Measurements from ENCODE around the gene AP3M1. TPM values are rescaled to one million over a fixed set of nuclear protein-coding genes. Genes with fewer than 3 reads are reported as not detected.
"Not testable (repeated sequence)": the region's sequence is repeated elsewhere in the genome, so short reads cannot be mapped to it uniquely, and the experiment has no call there.

The AP3M1 gene, protein sequence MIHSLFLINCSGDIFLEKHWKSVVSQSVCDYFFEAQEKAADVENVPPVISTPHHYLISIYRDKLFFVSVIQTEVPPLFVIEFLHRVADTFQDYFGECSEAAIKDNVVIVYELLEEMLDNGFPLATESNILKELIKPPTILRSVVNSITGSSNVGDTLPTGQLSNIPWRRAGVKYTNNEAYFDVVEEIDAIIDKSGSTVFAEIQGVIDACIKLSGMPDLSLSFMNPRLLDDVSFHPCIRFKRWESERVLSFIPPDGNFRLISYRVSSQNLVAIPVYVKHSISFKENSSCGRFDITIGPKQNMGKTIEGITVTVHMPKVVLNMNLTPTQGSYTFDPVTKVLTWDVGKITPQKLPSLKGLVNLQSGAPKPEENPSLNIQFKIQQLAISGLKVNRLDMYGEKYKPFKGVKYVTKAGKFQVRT
- total RNA-seq = 21.2 TPM

GRCh38 chr10:74150204-74150989 lies at the start of gene AP3M1:
Gene AP3M1 (minus strand): TSS chr10:74150828. CDS start chr10:74138379, 12,449 bp downstream.
- Histone ChIP-seq H3K4me1 (ENCODE audit: insufficient read depth, low read length) (peaks cover 37% of the 10 kb centered on the region), H3K27me3 (ENCODE audit: insufficient read depth, low read length) (no peaks in the 10 kb centered on the region), H3K4me3 (ENCODE audit: low read length) (peak within 1 kb of the TSS; percentile 97), H3K9me3 (ENCODE audit: low read depth, low read length) (no peaks in the 10 kb centered on the region)

GRCh38 chr10:74199315-74199714 lies 48.7 kb upstream of the AP3M1 start:
- no peaks in the 10 kb centered on the region for H3K9me3 ChIP-seq (ENCODE audit: low read depth, low read length)
- no peaks in the 10 kb centered on the region for H3K4me1 ChIP-seq (ENCODE audit: insufficient read depth, low read length)

DNA sequence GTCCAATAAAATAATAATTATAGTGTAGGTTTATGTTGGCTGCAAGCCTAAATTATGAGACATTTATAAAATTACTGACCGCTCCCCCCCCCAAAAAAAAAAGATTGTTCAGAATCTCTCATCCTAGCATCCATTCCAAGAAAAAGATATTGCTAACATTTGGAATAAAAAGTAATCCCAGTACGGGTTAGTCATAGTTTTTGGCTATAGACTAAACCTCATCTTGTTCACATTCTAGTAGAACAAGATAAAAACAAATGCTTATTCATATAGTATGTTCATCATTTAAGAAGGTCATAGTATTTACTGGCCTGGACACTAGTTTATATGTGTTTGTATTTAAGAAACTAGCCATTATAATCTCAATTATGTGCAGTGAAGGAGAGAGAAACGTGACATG lies 44.4 kb upstream of the AP3M1 start:
- Histone ChIP-seq H3K9me3 (ENCODE audit: low read depth, low read length) (no peaks in the 10 kb centered on the region), H3K4me1 (ENCODE audit: insufficient read depth, low read length) (peaks cover 26% of the 10 kb centered on the region), H3K27me3 (ENCODE audit: insufficient read depth, low read length) (no peaks in the 10 kb centered on the region), H3K4me3 (ENCODE audit: low read length) (no peak overlapping the region)

More at GRCh38 chr10:74199315-74199714, 48.7 kb upstream of the AP3M1 start:
- no peak overlapping the region for H3K4me3 ChIP-seq (ENCODE audit: low read length)
- H3K27me3 ChIP-seq (ENCODE audit: insufficient read depth, low read length) = no peaks in the 10 kb centered on the region

- Histone ChIP-seq H3K4me1 (ENCODE audit: insufficient read depth, low read length) (peaks cover 30% of the 10 kb centered on the region), H3K27me3 (ENCODE audit: insufficient read depth, low read length) (no peaks in the 10 kb centered on the region), H3K4me3 (ENCODE audit: low read length) (no peak overlapping the region), H3K9me3 (ENCODE audit: low read depth, low read length) (no peaks in the 10 kb centered on the region)
These were observed 43.9 kb upstream of the AP3M1 start for GRCh38 chr10:74194545-74194944.

DNA sequence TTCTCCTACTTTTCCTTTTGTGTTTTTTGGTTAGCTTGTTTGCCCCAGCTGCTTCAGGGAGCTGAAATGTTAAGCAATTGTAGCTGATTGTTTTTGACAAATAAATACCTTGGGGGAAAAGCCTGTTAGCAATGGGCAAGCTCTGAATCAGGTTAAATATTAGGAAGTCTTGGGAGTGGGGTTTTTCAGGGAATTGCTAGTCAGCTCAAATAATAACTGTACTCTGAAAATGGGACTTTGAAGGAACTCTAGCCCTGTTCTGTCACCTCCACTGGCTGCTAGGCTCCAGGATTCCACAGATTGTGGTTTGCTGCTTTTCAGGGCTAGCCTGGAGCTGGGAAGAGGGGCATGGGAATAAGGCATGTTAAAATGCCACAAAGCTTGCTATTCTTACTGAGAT lies 39.9 kb upstream of the AP3M1 start:
- no peaks in the 10 kb centered on the region for H3K9me3 ChIP-seq (ENCODE audit: low read depth, low read length)
- H3K4me3 ChIP-seq (ENCODE audit: low read length) = no peak overlapping the region
- no peaks in the 10 kb centered on the region for H3K27me3 ChIP-seq (ENCODE audit: insufficient read depth, low read length)
- H3K4me1 ChIP-seq (ENCODE audit: insufficient read depth, low read length) = peaks cover 32% of the 10 kb centered on the region

GRCh38 chr10:74189999-74190421 lies 39.4 kb upstream of the AP3M1 start:
- no peak overlapping the region for H3K4me3 ChIP-seq (ENCODE audit: low read length)
- no peaks in the 10 kb centered on the region for H3K9me3 ChIP-seq (ENCODE audit: low read depth, low read length)
- no peaks in the 10 kb centered on the region for H3K27me3 ChIP-seq (ENCODE audit: insufficient read depth, low read length)
- H3K4me1 ChIP-seq (ENCODE audit: insufficient read depth, low read length) = peaks cover 32% of the 10 kb centered on the region

- H3K4me3 ChIP-seq (ENCODE audit: low read length); H3K27me3 ChIP-seq (ENCODE audit: insufficient read depth, low read length); H3K9me3 ChIP-seq (ENCODE audit: low read depth, low read length): not testable (repeated sequence)
- H3K4me1 ChIP-seq (ENCODE audit: insufficient read depth, low read length) = peaks cover 31% of the 10 kb centered on the region
These were observed 38.0 kb upstream of the AP3M1 start for GRCh38 chr10:74188617-74189016.

- H3K4me3 ChIP-seq (ENCODE audit: low read length) = no peak overlapping the region
- H3K4me1 ChIP-seq (ENCODE audit: insufficient read depth, low read length) = peaks cover 22% of the 10 kb centered on the region
- no peaks in the 10 kb centered on the region for H3K9me3 ChIP-seq (ENCODE audit: low read depth, low read length)
- no peaks in the 10 kb centered on the region for H3K27me3 ChIP-seq (ENCODE audit: insufficient read depth, low read length)
These were observed 36.6 kb upstream of the AP3M1 start for GRCh38 chr10:74187237-74187636.

DNA sequence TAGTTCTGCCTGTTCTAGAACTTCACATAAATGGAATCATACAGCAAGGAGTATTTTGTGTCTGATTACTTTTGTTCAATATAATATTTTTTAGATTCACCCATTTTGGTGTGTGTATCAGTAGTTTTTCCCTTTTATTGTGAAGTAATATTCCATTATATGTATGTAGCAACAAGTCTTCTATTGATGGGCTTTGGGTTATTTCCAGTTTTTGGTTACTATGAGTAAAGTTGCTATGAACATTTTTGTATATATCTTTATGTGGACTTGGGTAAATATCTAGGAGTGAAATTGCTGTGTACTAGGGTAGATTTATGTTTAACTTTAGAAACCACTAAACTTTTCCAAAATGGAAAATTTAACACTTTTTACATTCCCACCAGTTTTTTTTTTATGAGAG lies 36.0 kb upstream of the AP3M1 start:
- peaks cover 20% of the 10 kb centered on the region for H3K4me1 ChIP-seq (ENCODE audit: insufficient read depth, low read length)
- H3K4me3 ChIP-seq (ENCODE audit: low read length) = no peak overlapping the region
- no peaks in the 10 kb centered on the region for H3K9me3 ChIP-seq (ENCODE audit: low read depth, low read length)
- H3K27me3 ChIP-seq (ENCODE audit: insufficient read depth, low read length) = no peaks in the 10 kb centered on the region

DNA sequence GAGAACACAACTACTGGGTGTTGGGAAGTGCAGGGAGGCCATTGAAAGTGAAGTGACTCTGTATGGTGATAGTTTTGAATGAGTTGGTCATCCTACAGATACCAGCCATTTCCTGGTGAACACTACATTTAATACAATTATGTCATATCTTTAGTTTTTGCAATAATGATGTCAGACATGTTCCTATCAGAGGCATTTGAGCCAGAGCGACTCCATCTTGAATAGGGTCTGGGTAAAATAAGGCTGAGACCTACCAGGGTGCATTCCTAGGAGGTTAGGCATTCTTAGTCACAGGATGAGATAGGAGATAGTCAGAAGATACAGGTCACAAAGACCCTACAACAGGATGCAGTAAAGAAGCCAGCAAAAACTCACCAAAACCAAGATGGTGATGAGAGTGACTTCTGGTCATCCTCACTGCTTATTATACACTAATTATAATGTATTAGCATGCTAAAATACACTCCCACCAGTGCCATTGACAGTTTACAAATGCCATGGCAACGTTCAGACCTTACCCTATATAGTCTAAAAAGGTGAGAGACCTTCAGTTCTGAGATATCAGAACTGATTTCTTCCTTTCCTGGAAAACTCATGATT lies 28.6 kb upstream of the AP3M1 start:
- H3K4me3 ChIP-seq (ENCODE audit: low read length) = no peak overlapping the region
- H3K27me3 ChIP-seq (ENCODE audit: insufficient read depth, low read length) = no peaks in the 10 kb centered on the region
- H3K4me1 ChIP-seq (ENCODE audit: insufficient read depth, low read length) = peaks cover 30% of the 10 kb centered on the region
- H3K9me3 ChIP-seq (ENCODE audit: low read depth, low read length) = no peaks in the 10 kb centered on the region

DNA sequence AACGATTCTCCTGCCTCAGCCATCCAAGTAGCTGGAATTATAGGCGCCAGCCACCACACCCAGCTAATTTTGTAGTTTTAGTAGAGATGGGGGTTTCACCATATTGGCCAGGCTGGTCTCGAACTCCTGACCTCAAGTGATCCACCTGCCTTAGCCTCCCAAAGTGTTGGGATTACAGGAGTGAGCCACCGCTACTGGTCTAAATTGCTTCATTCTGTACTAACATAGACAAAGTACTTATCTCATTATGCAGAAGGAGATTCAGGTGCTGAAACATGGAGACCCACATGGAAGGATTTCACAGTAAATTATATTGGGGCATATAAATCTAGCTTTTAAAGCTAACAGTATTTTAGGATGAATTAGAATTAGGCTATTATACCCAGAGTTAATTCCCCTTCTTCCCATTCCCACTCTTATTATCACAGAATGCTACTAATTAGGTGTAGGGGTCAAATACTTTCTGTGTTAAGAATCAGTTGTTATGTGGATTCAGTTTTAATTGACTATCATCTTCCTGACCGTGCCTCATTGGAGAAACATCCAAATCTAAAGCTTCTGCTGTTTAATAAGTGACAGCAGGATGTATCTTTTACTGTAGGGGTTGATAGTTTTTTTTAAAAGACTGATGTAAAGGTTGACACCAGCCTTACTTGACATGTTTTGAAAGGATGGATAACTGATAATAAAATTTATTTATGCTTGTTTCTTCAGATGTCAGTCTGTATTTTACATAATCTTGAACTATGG lies 27.6 kb upstream of the AP3M1 start:
- Histone ChIP-seq H3K4me3 (ENCODE audit: low read length) (no peak overlapping the region), H3K27me3 (ENCODE audit: insufficient read depth, low read length) (no peaks in the 10 kb centered on the region), H3K9me3 (ENCODE audit: low read depth, low read length) (no peaks in the 10 kb centered on the region), H3K4me1 (ENCODE audit: insufficient read depth, low read length) (peaks cover 30% of the 10 kb centered on the region)

- Histone ChIP-seq H3K27me3 (ENCODE audit: insufficient read depth, low read length) (no peaks in the 10 kb centered on the region), H3K4me3 (ENCODE audit: low read length) (peak overlapping the region; percentile 93), H3K4me1 (ENCODE audit: insufficient read depth, low read length) (peaks cover 31% of the 10 kb centered on the region), H3K9me3 (ENCODE audit: low read depth, low read length) (no peaks in the 10 kb centered on the region)
These were observed 26.6 kb upstream of the AP3M1 start for GRCh38 chr10:74177140-74177677.

- H3K4me3 ChIP-seq (ENCODE audit: low read length) = peak overlapping the region; percentile 93
- H3K27me3 ChIP-seq (ENCODE audit: insufficient read depth, low read length) = no peaks in the 10 kb centered on the region
- H3K9me3 ChIP-seq (ENCODE audit: low read depth, low read length) = no peaks in the 10 kb centered on the region
- H3K4me1 ChIP-seq (ENCODE audit: insufficient read depth, low read length) = peaks cover 33% of the 10 kb centered on the region
These were observed 25.9 kb upstream of the AP3M1 start for GRCh38 chr10:74176380-74177139.
